ENCODE measurements around the gene DBF4. TPM values are rescaled to one million over a fixed set of nuclear protein-coding genes. Genes with fewer than 3 reads are reported as not detected.
"Not testable (repeated sequence)": the region's sequence is repeated elsewhere in the genome, so short reads cannot be mapped to it uniquely, and the experiment has no call there.

Gene DBF4
- total and polyA plus RNA-seq, 2 of the 13 experiments (the other 11 are each of a cell fraction or from before 2014, with no cell fraction given), result 5.0 to 64.4 TPM

DNA sequence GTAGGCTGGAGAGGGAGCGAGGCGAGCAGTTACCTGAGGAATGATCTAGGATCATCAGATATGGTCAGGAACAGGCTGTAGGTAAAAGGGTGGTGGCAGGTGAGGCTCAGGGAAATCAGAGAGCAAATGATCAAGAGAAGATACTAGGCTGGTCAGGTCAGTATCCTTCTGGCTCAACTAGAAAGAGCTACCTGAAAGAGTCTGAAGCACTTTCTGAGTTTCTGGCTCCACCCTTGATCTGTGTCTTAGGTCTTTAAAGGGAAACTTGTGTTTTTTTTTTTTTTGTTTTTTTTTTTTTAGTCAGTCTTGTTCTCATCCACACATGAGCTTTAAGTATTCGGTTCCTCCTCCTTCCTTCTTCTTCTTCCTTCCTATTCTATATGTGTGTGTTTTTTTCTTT is 68.3 kb downstream of the DBF4 start:
- no peaks in the 10 kb centered on the region for H3K9me3 ChIP-seq (ENCODE audit: low read length)
- BruUV-seq (replicated peaks), result no TSS peak
- H3K27ac ChIP-seq (ENCODE audit: extremely low read length, insufficient read depth, low read length), result no peak overlapping the region
- H3K79me2 ChIP-seq (ENCODE audit: insufficient read depth, low read length), result no peaks in the 10 kb centered on the region
- H3K4me1 ChIP-seq (ENCODE audit: insufficient read depth, low read length), result no peaks in the 10 kb centered on the region
- in situ Hi-C loops (cut with HindIII; ENCODE audit: extremely low pct_ligation_motif_present, low pct_unique_long_range_greater_than_20kb) (no loop called here), intact Hi-C loops (cut with micrococcal nuclease; ENCODE audit: unreplicated experiment) (no loop called here)
- no peak for ATAC-seq
- H3K36me3 ChIP-seq (replicated peaks in 1 of 2; ENCODE audit: control insufficient read depth in 1 of 2, insufficient read depth in 2 of 2, low read length in 2 of 2), result no peaks in the 10 kb centered on the region
- CTCF ChIA-PET (ENCODE audit: low intra/inter-chr PET ratio, low total read pairs), result no interaction called here
- no peak overlapping the region for H3K4me2 ChIP-seq (ENCODE audit: low read depth, low read length)
- POLR2A ChIA-PET, result no interaction called here
- no peak overlapping the region for H3K4me3 ChIP-seq (replicated peaks in 1 of 3; ENCODE audit: insufficient read depth in 1 of 3, low read depth in 2 of 3, low read length in 3 of 3)
- H4K20me1 ChIP-seq (ENCODE audit: insufficient read depth, low read length), result no peaks in the 10 kb centered on the region
- no peak overlapping the region for H2AFZ ChIP-seq (ENCODE audit: low read length)
- no peak for TF ChIP-seq GPBP1L1 (CRISPR knock-in tag; IDR thresholded peaks at IDR 0.05)
- TF ChIP-seq NFIB (CRISPR knock-in tag; IDR thresholded peaks at IDR 0.05; ENCODE audit: borderline replicate concordance), result no peak
- no peak for TF ChIP-seq TOE1 (CRISPR knock-in tag; IDR thresholded peaks at IDR 0.05)
- no peak for TF ChIP-seq ZNF510 (CRISPR knock-in tag; IDR thresholded peaks at IDR 0.05; ENCODE audit: low read depth)
- TF ChIP-seq AKAP8 (CRISPR knock-in tag; IDR thresholded peaks at IDR 0.05), result no peak
- no peak for TF ChIP-seq ZNF670 (CRISPR knock-in tag; IDR thresholded peaks at IDR 0.05; ENCODE audit: borderline replicate concordance)
- TF ChIP-seq GMEB2 (CRISPR knock-in tag; IDR thresholded peaks at IDR 0.05; ENCODE audit: low read depth), result no peak
- TF ChIP-seq ZBTB7B (CRISPR knock-in tag; IDR thresholded peaks at IDR 0.05), result no peak
- no peak for TF ChIP-seq ATAD3A (CRISPR knock-in tag; IDR thresholded peaks at IDR 0.05)
- TF ChIP-seq ZNF235 (CRISPR knock-in tag; IDR thresholded peaks at IDR 0.05; ENCODE audit: borderline replicate concordance), result no peak
- TF ChIP-seq MXD1 (CRISPR knock-in tag; IDR thresholded peaks at IDR 0.05), result no peak
- TF ChIP-seq SRF (IDR thresholded peaks at IDR 0.05; ENCODE audit: low read depth, low read length), result no peak
- TF ChIP-seq EZH2 (conservative IDR thresholded peaks at IDR 0.05; ENCODE audit: low read depth, low read length), result no peak
- TF ChIP-seq MTF2 (CRISPR knock-in tag; IDR thresholded peaks at IDR 0.05; ENCODE audit: borderline replicate concordance), result no peak
- WGBS (ENCODE audit: low lambda C conversion rate), result 68% methylated on average over 3 of the region's 3 CpGs
- H3K27me3 ChIP-seq (ENCODE audit: control insufficient read depth in 1 of 2, insufficient read depth in 2 of 2, low read length in 2 of 2), result no peaks in the 10 kb centered on the region
- FAIRE-seq, result no peak
- no peak overlapping the region for H3K9ac ChIP-seq (ENCODE audit: insufficient read depth, low read depth, low read length)
- DNase-seq (ENCODE audit: low spot score), result no peak

- H2AFZ ChIP-seq (ENCODE audit: low read length); H3K4me3 ChIP-seq (replicated peaks in 1 of 3; ENCODE audit: insufficient read depth in 1 of 3, low read depth in 2 of 3, low read length in 3 of 3); POLR2A ChIA-PET; BruUV-seq (replicated peaks); H3K79me2 ChIP-seq (ENCODE audit: insufficient read depth, low read length); ATAC-seq; CTCF ChIA-PET (ENCODE audit: low intra/inter-chr PET ratio, low total read pairs); H3K4me2 ChIP-seq (ENCODE audit: low read depth, low read length); DNase-seq (ENCODE audit: low spot score); H3K27ac ChIP-seq (ENCODE audit: extremely low read length, insufficient read depth, low read length); FAIRE-seq; H3K27me3 ChIP-seq (ENCODE audit: control insufficient read depth in 1 of 2, insufficient read depth in 2 of 2, low read length in 2 of 2); H3K4me1 ChIP-seq (ENCODE audit: insufficient read depth, low read length); H3K9ac ChIP-seq (ENCODE audit: insufficient read depth, low read depth, low read length); in situ Hi-C loops (cut with HindIII; ENCODE audit: extremely low pct_ligation_motif_present, low pct_unique_long_range_greater_than_20kb); H3K9me3 ChIP-seq (ENCODE audit: low read length); H3K36me3 ChIP-seq (replicated peaks in 1 of 2; ENCODE audit: control insufficient read depth in 1 of 2, insufficient read depth in 2 of 2, low read length in 2 of 2); H4K20me1 ChIP-seq (ENCODE audit: insufficient read depth, low read length); intact Hi-C loops (cut with micrococcal nuclease; ENCODE audit: unreplicated experiment): not testable (repeated sequence)
Measured at GRCh38 chr7:87945926-87946325, 69.6 kb downstream of the DBF4 start.
